GM18520 (cell line): Measurements from ENCODE around the gene FBXL22.

ENCODE experiments used
- ATAC-seq: cut with Tn5 transposase; IDR thresholded peaks from one replicate; pipeline ENCODE4 v1.9.1; 2021; ENCODE audit not compliant: unreplicated experiment

The FBXL22 gene

GRCh38 chr15:63597038-63597790 lies at the start of gene FBXL22:
Gene FBXL22 (plus strand): TSS chr15:63597387. CDS start chr15:63597393, 6 bp downstream.
- no peak for ATAC-seq

- ATAC-seq: no peak
Measured at GRCh38 chr15:63551400-63551799, 45.8 kb upstream of the FBXL22 start.

GRCh38 chr15:63553388-63553791 lies 43.8 kb upstream of the FBXL22 start:
- no peak for ATAC-seq

- no peak for ATAC-seq
Measured at GRCh38 chr15:63554337-63554927, 42.8 kb upstream of the FBXL22 start.

GRCh38 chr15:63555507-63555906 lies 41.7 kb upstream of the FBXL22 start:
- ATAC-seq: no peak

- no peak for ATAC-seq
Measured at GRCh38 chr15:63556246-63556645, 40.9 kb upstream of the FBXL22 start.

GRCh38 chr15:63556736-63557135 lies 40.5 kb upstream of the FBXL22 start:
- no peak for ATAC-seq

GRCh38 chr15:63559753-63560152 lies 37.4 kb upstream of the FBXL22 start:
- ATAC-seq: no peak

GRCh38 chr15:63560741-63561448 lies 36.3 kb upstream of the FBXL22 start:
- ATAC-seq: no peak

- ATAC-seq: no peak
Measured at GRCh38 chr15:63564093-63564492, 33.1 kb upstream of the FBXL22 start.

- ATAC-seq: no peak
Measured at GRCh38 chr15:63565536-63566186, 31.5 kb upstream of the FBXL22 start.

- no peak for ATAC-seq
Measured at GRCh38 chr15:63572749-63573464, 24.3 kb upstream of the FBXL22 start.

GRCh38 chr15:63573533-63573932 lies 23.7 kb upstream of the FBXL22 start:
- no peak for ATAC-seq

GRCh38 chr15:63575312-63575711 lies 21.9 kb upstream of the FBXL22 start:
- ATAC-seq: no peak

GRCh38 chr15:63576441-63576840 lies 20.7 kb upstream of the FBXL22 start:
- ATAC-seq: no peak

- ATAC-seq: no peak
Measured at GRCh38 chr15:63582179-63582578, 15.0 kb upstream of the FBXL22 start.

GRCh38 chr15:63582718-63583426 lies 14.3 kb upstream of the FBXL22 start:
- no peak for ATAC-seq

GRCh38 chr15:63586790-63587189 lies 10.4 kb upstream of the FBXL22 start:
- no peak for ATAC-seq

GRCh38 chr15:63587527-63587926 lies 9.7 kb upstream of the FBXL22 start:
- ATAC-seq: no peak

- no peak for ATAC-seq
Measured at GRCh38 chr15:63588826-63589225, 8.4 kb upstream of the FBXL22 start.
